GM19372 (cell line): ENCODE data around the gene TAF11L13.
"Not testable (repeated sequence)": the region's sequence is repeated elsewhere in the genome, so short reads cannot be mapped to it uniquely, and the experiment has no call there.

Experiments used
- ATAC-seq: cut with Tn5 transposase; IDR thresholded peaks from one replicate; pipeline ENCODE4 v1.9.1; 2021; ENCODE audit warnings: mild to moderate bottlenecking, low read depth, moderate library complexity; ENCODE audit not compliant: unreplicated experiment

TAF11L13 gene

GRCh38 chr5:17631788-17632187 lies at the start of gene TAF11L13:
TAF11L13 (plus strand) TSS chr5:17632088.
- ATAC-seq = not testable (repeated sequence)

- not testable (repeated sequence) for ATAC-seq
These were observed 46.2 kb upstream of the TAF11L13 start, which contains the start of gene TAF11L7 for GRCh38 chr5:17585658-17586057. TAF11L7 (minus strand) TSS chr5:17585758.

- ATAC-seq = not testable (repeated sequence)
These were observed 41.0 kb upstream of the TAF11L13 start, which contains the start of gene TAF11L8 for GRCh38 chr5:17590860-17591259. TAF11L8 (minus strand) TSS chr5:17590960.

DNA sequence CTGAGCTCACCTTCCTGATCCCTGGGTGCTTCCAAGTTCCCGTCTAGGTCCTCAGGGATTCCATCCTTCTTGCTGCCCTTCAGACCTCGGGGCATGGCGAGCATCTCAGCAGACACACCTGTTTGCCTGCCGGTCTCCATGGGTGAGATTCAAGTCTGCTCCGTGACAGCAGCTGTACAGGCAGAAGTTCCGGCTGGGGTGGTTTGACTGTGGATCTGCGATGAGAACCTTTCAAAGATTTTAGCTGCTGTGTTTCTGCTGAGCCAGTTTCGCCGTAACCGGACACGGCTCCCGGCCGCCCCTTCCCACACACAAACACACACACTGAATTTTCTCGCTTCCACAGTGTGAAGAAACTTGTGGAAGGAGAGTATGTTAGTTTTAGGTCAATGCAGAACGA lies 37.6 kb upstream of the TAF11L13 start, which contains the start of gene TAF11L9:
Gene TAF11L9 (minus strand): TSS at position 140 of the 400 bp plus-strand sequence.
- ATAC-seq = not testable (repeated sequence)

DNA sequence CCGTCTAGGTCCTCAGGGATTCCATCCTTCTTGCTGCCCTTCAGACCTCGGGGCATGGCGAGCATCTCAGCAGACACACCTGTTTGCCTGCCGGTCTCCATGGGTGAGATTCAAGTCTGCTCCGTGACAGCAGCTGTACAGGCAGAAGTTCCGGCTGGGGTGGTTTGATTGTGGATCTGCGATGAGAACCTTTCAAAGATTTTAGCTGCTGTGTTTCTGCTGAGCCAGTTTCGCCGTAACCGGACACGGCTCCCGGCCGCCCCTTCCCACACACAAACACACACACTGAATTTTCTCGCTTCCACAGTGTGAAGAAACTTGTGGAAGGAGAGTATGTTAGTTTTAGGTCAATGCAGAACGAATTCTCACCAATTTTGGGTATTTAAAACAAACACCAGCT lies 34.2 kb upstream of the TAF11L13 start, which contains the start of gene TAF11L10:
Gene TAF11L10 (minus strand): TSS at position 101 of the 400 bp plus-strand sequence.
- ATAC-seq = not testable (repeated sequence)

- ATAC-seq = not testable (repeated sequence)
These were observed 28.0 kb upstream of the TAF11L13 start, which contains the start of gene TAF11L11 for GRCh38 chr5:17603880-17604279. TAF11L11 (plus strand) TSS chr5:17604183.

DNA sequence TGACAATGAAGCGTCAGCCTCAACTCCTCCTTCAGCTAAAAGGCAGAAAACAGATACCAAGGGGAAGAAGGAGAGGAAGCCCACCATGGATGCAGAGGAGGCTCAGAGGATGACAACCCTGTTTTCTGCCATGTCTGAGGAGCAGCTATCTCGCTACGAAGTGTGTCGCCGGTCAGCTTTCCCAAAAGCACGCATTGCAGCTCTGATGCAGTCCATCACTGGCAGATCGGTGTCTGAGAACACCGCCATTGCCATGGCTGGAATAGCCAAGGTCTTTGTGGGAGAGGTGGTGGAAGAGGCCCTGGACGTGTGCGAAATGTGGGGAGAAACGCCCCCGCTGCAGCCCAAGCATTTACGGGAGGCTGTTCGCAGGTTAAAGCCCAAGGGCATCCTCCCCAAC lies 26.9 kb upstream of the TAF11L13 start:
- no peak for ATAC-seq

DNA sequence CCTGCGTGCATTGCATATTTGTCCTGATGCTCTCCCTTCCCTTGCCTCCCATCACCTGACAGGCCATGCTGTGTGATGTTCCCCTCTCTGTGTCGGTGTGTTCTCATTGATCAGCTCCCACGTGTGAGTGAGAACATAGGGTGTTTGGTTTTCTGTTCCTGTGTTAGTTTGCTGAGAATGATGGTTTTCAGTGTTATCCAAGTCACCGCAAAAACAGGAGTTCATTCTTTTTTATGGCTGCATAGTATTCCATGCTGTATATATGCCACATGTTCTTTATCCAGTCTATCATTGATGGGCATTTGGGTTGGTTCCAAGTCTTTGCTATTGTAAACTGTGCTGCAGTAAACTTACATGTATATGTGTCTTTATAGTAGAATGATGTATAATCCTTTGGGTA lies 24.4 kb upstream of the TAF11L13 start:
- ATAC-seq = not testable (repeated sequence)

DNA sequence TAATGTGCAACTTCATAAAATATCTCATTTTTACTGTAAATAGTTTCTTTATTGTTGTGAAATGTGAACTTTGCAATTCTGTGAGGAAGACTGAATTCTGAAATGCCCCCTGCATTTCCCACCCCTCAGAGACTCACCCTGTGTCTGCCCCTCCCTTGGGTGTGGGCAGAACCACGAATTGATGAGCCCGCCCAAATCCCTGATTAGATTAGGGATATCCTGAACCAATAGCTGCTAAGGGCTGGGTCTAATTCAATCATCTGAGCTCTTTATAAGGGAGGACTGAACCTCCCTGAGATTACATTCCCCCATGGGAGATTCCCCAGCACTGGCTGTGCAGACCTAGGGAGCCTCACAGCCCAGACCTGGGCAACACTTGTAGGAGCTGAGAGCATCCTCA lies 21.8 kb upstream of the TAF11L13 start, which contains the start of gene TAF11L12:
Gene TAF11L12 (plus strand): TSS at position 301 of the 400 bp plus-strand sequence.
- not testable (repeated sequence) for ATAC-seq

DNA sequence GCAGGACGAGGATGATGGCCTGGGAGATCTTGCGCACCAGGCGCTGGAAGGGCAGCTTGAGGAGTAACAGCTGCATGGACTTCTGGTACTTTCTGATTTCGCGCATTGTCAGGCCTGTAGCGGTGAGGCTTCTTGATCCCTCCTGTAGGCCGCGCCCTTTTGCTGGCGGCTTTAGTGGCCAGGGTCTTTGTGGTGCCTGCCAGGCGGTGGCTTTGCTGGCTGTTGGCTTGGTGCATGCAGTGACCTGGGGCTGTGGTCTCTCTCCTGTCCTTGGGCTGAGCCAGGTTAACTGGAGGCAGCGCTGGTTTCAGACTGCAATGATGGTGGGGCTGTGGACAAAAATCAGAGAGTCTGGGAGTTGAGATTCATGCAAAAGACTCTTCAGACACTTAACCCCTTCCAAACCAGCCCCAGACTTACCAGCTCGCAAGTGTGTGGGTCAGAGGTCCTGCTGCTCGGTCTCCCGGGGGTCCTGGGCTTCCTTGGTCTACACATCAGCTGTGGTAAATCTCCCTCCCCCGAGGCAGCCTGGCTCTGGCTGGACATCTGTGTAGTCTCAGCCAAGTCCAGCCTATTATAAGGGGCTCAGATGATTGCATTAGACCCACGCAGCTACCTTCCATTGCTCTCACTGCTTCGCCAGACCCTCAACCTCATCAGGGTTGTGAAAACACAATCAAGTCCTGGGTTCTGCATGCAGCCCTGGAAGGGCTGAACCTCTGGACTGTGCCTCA lies 16.8 kb upstream of the TAF11L13 start:
- no peak for ATAC-seq

- ATAC-seq = no peak
These were observed 12.5 kb upstream of the TAF11L13 start for GRCh38 chr5:17619354-17619753.

- ATAC-seq = no peak
These were observed 11.3 kb upstream of the TAF11L13 start for GRCh38 chr5:17620627-17621026.

DNA sequence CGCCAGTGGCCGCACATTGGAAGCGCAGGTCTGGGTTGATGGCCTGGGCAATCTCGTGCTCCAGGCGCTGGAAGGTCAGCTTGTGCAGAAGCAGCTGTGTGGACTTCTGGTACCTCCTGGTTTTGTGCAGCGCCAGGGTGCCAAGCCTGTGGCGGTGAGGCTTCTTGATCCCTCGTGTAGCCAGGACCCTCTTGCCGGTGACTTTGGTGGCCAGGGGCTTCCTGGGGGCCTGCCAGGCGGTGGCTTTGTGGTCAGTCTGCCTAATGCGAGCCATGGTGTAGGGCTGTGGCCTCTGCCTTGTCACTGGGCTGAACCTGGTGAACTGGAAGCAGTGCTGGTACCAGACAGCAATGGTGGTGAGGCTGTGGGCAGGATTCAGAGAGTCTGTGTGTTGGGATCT lies 6.2 kb upstream of the TAF11L13 start:
- no peak for ATAC-seq

DNA sequence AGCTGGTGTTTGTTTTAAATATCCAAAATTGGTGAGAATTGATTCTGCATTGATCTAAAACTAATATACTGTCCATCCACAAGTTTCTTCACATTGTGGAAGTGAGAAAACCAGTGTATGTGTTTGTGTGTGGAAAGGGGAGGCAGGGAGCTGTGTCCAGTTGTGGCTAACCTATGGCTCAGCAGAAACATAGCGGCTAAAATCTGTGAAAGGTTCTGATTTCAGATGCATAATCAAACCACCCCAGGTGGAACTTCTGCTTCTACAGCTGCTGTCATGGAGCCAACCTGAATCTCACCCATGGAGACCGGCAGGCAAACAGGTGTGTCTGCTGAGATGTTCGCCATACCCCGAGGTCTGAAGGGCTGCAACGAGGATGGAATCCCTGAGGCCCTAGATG lies 2.3 kb downstream of the TAF11L13 start, which contains the start of gene TAF11L14:
Gene TAF11L14 (plus strand): TSS at position 301 of the 400 bp plus-strand sequence.
- ATAC-seq = no peak

DNA sequence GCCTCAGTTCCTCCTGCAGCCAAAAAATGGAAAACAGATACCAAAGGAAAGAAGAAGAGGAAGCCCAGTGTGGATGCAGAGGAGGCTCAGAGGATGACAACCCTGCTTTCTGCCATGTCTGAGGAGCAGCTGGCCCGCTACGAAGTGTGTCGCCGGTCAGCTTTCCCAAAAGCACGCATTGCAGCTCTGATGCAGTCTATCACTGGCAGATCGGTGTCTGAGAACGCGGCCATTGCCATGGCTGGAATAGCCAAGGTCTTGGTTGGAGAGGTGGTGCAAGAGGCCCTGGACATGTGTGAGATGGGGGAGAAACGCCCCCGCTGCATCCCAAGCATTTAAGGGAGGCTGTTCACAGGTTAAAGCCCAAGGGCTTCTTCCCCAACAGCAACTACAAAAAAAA lies 17.3 kb downstream of the TAF11L13 start:
- ATAC-seq = not testable (repeated sequence)

DNA sequence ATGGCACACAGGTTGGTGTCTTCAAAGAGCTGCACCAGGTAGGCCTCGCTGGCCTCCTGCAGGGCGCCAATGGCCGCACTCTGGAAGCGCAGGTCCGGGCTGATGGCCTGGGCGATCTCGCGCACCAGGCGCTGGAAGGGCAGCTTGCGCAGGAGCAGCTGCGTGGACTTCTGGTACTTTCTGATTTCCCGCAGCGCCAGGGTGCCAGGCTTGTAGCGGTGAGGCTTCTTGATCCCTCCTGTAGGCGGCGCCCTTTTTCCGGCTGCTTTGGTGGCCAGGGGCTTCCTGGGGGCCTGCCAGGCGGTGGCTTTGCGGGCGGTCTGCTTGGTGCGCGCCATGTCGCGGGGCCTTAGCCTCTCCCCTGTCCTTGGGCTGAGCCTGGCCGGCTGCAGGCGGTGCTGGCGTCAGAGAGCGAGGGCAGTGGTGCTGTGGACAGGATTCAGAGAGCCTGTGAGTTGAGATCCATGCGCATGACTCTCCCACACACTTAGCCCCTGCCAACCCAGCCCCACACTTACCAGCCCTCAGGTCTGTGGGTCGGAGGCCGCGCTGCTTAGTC lies 23.4 kb downstream of the TAF11L13 start:
- ATAC-seq = not testable (repeated sequence)

GRCh38 chr5:17655921-17656320 lies 24.0 kb downstream of the TAF11L13 start:
- ATAC-seq = no peak

GRCh38 chr5:17663182-17663581 lies 31.3 kb downstream of the TAF11L13 start:
- ATAC-seq = no peak

GRCh38 chr5:17665836-17666235 lies 33.9 kb downstream of the TAF11L13 start:
- no peak for ATAC-seq

GRCh38 chr5:17666726-17667235 lies 34.9 kb downstream of the TAF11L13 start:
- ATAC-seq = no peak

- no peak for ATAC-seq
These were observed 38.5 kb downstream of the TAF11L13 start for GRCh38 chr5:17670353-17670752.
